Measurements from ENCODE around the gene MICB. TPM values are rescaled to one million over a fixed set of nuclear protein-coding genes. Genes with fewer than 3 reads are reported as not detected.
"Not testable (repeated sequence)": the region's sequence is repeated elsewhere in the genome, so short reads cannot be mapped to it uniquely, and the experiment has no call there.

Gene MICB
- 24.9 and 27.3 TPM in 2 replicates for total RNA-seq (2014; rRNA removed; shearing (Covaris generic))

GRCh38 chr6:31497531-31498476 is at the start of gene MICB:
Gene MICB, plus strand, starts transcription at chr6:31498145. Its CDS starts 49 bp downstream, at chr6:31498194.
- DNase-seq (ENCODE audit: low read depth), result peak; percentile 93

- no peak for DNase-seq (ENCODE audit: low read depth)
These were observed 47.2 kb upstream of the MICB start for GRCh38 chr6:31450751-31451150.

GRCh38 chr6:31452859-31453258 is 45.1 kb upstream of the MICB start:
- no peak for DNase-seq (ENCODE audit: low read depth)

GRCh38 chr6:31453259-31453658 is 44.7 kb upstream of the MICB start:
- DNase-seq (ENCODE audit: low read depth), result no peak

GRCh38 chr6:31459864-31460263 is 38.1 kb upstream of the MICB start:
- not testable (repeated sequence) for DNase-seq (ENCODE audit: low read depth)

GRCh38 chr6:31460361-31461025 is 37.5 kb upstream of the MICB start:
- DNase-seq (ENCODE audit: low read depth), result no peak

GRCh38 chr6:31462026-31462963 is 35.6 kb upstream of the MICB start:
- DNase-seq (ENCODE audit: low read depth), result no peak

GRCh38 chr6:31462964-31463870 is 34.7 kb upstream of the MICB start:
- peak; percentile 87 for DNase-seq (ENCODE audit: low read depth)

GRCh38 chr6:31464252-31465184 is 33.4 kb upstream of the MICB start:
- no peak for DNase-seq (ENCODE audit: low read depth)

- no peak for DNase-seq (ENCODE audit: low read depth)
These were observed 32.8 kb upstream of the MICB start for GRCh38 chr6:31465185-31465536.

- DNase-seq (ENCODE audit: low read depth), result no peak
These were observed 32.2 kb upstream of the MICB start for GRCh38 chr6:31465718-31466117.

GRCh38 chr6:31466466-31466865 is 31.5 kb upstream of the MICB start:
- no peak for DNase-seq (ENCODE audit: low read depth)

- DNase-seq (ENCODE audit: low read depth), result no peak
These were observed 30.8 kb upstream of the MICB start for GRCh38 chr6:31467151-31467550.

GRCh38 chr6:31468311-31468710 is 29.6 kb upstream of the MICB start:
- DNase-seq (ENCODE audit: low read depth), result no peak

GRCh38 chr6:31470801-31471200 is 27.1 kb upstream of the MICB start:
- no peak for DNase-seq (ENCODE audit: low read depth)

- DNase-seq (ENCODE audit: low read depth), result no peak
These were observed 26.2 kb upstream of the MICB start for GRCh38 chr6:31471711-31472110.

- DNase-seq (ENCODE audit: low read depth), result no peak
These were observed 25.7 kb upstream of the MICB start for GRCh38 chr6:31472259-31472658.

- no peak for DNase-seq (ENCODE audit: low read depth)
These were observed 24.7 kb upstream of the MICB start for GRCh38 chr6:31473244-31473643.

Measured in Daoy (cell line).